Femur (tissue), 1 donor: Measurements from ENCODE around the gene GCFC2.
"Not testable (repeated sequence)": the region's sequence is repeated elsewhere in the genome, so short reads cannot be mapped to it uniquely, and the experiment has no call there.

Source experiments
- DNase-seq: peaks from one replicate; pipeline ENCODE4 v3.0.0-alpha.2; 2017

Gene GCFC2

GRCh38 chr2:75676464-75676863 is 34.3 kb downstream of the GCFC2 start:
- no peak for DNase-seq

DNA sequence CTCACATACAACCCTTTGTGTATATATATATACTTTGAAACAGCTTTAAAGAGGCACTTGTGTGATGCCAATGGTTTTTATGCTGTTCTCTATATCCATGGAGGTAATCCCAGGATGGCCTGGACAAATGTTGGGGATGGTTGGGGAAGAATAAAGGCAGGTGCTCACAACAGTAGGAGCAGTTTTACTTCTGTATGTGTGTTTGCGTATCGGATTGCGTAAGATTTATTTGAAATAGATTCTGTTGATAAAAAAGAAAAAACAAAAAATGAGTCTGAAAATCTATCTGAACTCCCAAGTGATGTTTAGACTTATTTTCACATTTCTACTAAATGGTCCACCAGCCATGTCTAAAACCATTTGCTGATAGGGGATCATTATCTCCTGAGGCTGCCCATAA is 34.8 kb downstream of the GCFC2 start:
- DNase-seq: no peak

DNA sequence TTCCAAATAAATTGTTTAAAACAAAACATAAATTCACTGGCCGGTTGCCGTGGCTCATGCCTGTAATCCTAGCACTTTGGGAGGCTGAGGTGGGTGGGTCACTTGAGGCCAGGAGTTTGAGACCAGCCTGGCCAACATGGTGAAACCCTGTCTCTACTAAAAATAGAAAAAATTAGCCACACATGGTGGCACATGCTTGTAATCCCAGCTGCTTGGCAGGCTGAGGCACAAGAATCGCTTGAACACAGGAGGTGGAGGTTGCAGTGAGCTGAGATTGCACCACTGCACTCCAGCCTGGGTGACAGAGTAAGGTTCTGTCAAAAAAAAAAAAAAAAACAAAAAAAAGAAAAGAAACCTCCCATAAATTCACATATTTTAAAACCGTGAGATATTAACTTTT is 35.3 kb downstream of the GCFC2 start:
- not testable (repeated sequence) for DNase-seq

- no peak for DNase-seq
These were observed 42.8 kb downstream of the GCFC2 start for GRCh38 chr2:75667884-75668283.

DNA sequence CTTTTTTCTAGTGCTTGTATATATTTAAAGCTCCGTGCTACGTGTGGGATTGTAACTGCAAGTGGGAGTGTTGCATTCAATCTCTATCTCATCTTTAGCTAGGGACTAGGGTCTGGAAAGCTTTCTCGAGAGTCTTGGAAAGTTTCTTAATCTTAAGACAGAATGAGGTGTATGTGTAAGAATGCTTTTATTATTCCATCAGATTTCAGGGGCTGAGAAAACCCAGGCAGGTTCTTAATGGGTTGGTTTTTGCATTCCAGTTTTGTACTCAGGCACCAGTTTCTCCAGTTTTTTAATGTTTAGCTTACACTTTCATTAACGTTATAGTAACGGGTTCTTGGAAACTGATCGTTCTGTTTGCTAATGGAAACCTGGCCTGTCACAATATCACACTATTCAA is 43.8 kb downstream of the GCFC2 start:
- no peak for DNase-seq

- DNase-seq: no peak
These were observed 52.9 kb downstream of the GCFC2 start for GRCh38 chr2:75657798-75658197.

- DNase-seq: no peak
These were observed 54.2 kb downstream of the GCFC2 start for GRCh38 chr2:75656563-75656962.

GRCh38 chr2:75655861-75656260 is 54.9 kb downstream of the GCFC2 start:
- DNase-seq: no peak

DNA sequence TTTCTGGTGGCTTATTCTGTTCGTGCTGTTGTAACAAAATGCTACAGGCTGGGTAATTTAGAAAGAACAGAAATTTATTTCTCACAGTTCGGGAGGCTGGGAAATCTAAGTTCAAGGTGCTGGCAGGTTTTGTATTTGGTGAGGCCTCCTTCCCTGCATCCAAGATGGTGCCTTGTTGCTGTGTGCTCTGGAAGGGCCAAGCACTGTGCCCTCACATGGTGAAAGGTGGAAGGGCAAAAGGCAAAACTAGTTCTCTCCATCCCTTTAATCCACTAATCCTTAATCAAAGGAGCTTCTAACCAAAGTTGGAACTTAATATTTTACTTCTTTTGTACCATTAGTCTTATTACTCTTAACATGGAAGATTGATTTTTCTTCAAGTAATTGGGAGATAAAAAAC is 56.7 kb downstream of the GCFC2 start:
- no peak for DNase-seq

- DNase-seq: no peak
These were observed 62.9 kb downstream of the GCFC2 start for GRCh38 chr2:75647771-75648170.

GRCh38 chr2:75646583-75647425 is 63.9 kb downstream of the GCFC2 start, which contains the start of gene MRPL19:
Gene MRPL19, plus strand, starts transcription at chr2:75646783. Its CDS starts 25 bp downstream, at chr2:75646808.
- peak; percentile 92 for DNase-seq

- no peak for DNase-seq
These were observed 64.6 kb downstream of the GCFC2 start for GRCh38 chr2:75646090-75646582.

DNA sequence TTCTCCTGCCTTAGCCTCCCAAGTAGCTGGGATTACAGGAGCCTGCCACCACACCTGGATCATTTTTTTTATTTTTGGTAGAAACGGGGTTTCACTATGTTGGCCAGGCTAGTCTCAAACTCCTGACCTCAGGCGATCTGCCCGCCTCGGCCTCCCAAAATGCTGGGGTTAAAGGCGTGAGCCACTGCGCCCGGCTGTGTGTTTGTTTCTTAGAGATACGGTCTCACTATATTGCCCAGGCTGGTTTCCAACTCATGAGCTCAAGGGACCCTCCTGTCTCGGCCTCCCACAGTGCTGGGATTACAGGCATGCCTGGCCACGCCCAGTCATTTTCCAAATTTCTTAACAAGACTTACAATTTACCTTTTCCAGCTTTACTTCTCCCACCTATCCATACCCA is 65.1 kb downstream of the GCFC2 start:
- DNase-seq: no peak

DNA sequence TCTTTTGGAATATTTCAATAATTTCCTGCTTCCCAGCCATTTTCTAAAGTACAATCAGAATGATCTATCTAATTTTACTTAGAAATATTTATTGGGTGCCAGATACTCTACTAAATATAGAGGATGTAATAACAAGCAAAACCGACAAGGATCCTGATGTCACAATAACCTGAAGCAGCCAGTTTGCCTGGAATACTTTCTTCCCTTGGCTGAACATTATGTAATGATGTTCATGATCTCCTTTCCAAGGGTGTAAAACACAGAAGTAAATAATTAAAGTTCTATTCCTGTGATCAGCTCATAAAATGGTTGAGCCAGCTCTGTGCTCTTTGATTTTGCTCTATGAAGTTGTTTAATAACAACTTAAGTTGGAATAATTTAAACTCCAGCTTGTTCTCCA is 66.7 kb downstream of the GCFC2 start:
- DNase-seq: no peak

DNA sequence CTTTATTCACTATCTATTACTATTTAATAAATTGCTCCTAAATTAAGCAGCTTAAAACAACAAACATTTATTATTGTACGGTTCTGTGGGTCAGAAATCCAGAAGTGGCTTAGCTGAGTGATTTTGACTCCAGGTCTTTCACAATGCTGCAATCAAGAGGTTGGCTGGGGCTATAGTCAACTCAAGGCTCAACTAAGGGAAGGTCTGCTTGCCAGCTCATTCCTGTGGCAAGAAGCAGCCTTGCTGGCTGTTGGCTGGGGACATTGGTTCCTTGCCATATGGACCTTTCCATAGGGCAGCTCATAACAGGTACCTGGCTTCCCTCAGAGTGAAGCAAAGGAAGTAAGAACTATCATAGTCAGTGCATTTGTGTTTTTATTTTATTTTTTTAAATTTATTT is 69.1 kb downstream of the GCFC2 start:
- DNase-seq: no peak

DNA sequence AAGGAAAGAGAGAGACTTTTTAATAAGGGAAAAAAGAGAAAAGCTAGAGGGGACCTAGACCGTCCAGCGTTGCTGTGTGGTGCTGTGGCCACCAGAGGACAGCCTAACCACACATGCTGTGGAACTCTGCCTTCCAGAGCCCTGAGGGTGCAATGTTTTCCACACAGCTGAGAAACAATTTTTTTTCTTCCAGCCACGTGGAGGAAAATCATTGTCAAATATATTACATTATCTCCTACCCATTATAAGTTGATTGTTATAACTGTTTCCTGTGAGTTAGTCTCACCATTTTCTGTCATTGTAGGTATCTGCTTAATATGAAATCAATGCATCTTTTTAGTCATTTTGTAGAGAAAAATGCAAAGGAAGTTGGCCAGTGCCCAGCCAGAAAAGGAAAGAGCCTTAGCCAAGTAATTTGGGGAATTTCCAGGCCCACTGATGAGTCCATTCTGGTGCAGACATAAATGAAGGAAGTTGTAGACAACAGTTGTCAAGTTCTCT is 70.0 kb downstream of the GCFC2 start:
- DNase-seq: peak; percentile 77

GRCh38 chr2:75637568-75637967 is 73.1 kb downstream of the GCFC2 start:
- DNase-seq: no peak

- no peak for DNase-seq
These were observed 75.8 kb downstream of the GCFC2 start for GRCh38 chr2:75634945-75635344.

GRCh38 chr2:75633620-75634019 is 77.1 kb downstream of the GCFC2 start:
- no peak for DNase-seq

GRCh38 chr2:75632813-75633212 is 77.9 kb downstream of the GCFC2 start:
- DNase-seq: no peak

DNA sequence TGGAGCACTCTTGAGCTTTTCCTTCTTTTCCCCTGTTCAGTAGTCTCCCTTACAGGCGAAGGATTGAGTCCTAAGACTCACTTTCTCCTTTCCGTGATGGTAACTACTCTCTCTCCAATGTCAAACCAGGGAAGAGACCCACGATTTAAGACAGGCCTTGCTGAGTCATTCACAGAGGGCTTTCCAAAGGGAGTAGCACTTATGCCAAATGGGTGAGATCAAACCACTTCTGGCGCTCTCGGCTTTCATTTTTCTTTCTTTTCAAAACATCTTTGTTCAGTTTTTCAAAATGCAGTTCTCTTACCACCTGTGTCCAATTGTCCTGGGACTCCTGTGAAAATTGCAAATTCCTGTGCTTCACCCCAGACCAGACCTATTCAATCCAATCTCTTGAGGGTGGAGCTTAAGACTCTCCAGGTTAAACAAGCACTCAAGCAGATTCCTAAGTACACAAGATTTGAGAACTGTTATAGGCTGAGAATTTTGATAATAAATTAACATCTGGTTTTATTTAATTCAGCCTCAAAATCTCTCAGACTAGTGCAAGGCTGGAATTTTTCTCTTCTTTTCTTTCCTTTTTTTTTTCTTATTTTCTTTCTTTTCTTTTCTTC is 78.5 kb downstream of the GCFC2 start:
- DNase-seq: no peak

DNA sequence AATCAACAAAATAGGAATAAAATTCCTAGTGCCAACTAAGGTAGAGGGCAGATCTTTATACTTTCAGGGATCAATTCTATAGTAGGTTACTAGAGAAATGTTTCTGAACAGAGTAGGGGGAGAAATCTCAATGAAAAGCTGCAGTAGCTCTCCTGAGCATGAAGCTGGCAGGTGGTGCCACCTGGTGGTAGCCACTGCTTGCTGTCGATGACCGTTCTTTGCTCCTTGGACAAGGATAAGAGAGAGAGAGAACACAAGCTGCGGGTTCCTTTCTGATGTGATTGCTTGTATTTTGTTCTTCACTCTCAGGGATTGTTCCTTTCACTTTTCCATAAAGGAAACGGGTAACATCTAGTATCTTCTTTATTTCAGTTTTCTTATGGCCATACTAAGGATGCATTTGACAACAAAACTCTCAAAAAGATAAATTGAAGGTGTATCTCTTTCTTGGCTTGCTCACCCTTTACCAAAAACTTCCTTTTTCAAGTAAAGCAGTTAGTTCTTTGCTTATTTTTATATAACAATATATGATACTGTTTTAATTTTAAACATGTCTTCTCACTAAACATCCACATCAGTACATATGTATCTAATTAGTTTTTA is 82.7 kb downstream of the GCFC2 start:
- DNase-seq: peak; percentile 82

GRCh38 chr2:75622929-75623328 is 87.8 kb downstream of the GCFC2 start:
- DNase-seq: no peak

GRCh38 chr2:75622500-75622899 is 88.2 kb downstream of the GCFC2 start:
- DNase-seq: no peak
